Activated gamma-delta T cell treated with anti-CD3 and anti-CD28 coated beads, Interleukin-2, amount 50 U/mL, for 16 hours (primary cell): ENCODE data around the gene TMEM63B.
A peak's percentile ranks its signal among the peaks of the same experiment; 100 is the strongest.
"Not testable (repeated sequence)": the region's sequence is repeated elsewhere in the genome, so short reads cannot be mapped to it uniquely, and the experiment has no call there.

Source experiments
- DNase-seq: peaks from one replicate; pipeline ENCODE4 v3.0.0-alpha.2; 2020; ENCODE audit warnings: low read depth

The TMEM63B gene

GRCh38 chr6:44144536-44144935 is 17.2 kb downstream of the TMEM63B start:
- not testable (repeated sequence) for DNase-seq

GRCh38 chr6:44145839-44146238 is 18.5 kb downstream of the TMEM63B start:
- DNase-seq = no peak

GRCh38 chr6:44146685-44147084 is 19.3 kb downstream of the TMEM63B start:
- DNase-seq = no peak

- DNase-seq = no peak
Observed at GRCh38 chr6:44147256-44147655, 19.9 kb downstream of the TMEM63B start.

- DNase-seq = no peak
Observed at GRCh38 chr6:44148306-44148705, 21.0 kb downstream of the TMEM63B start.

GRCh38 chr6:44149369-44150012 is 22.1 kb downstream of the TMEM63B start:
- DNase-seq = no peak

- DNase-seq = no peak
Observed at GRCh38 chr6:44150317-44150917, 23.1 kb downstream of the TMEM63B start.

GRCh38 chr6:44151348-44152108 is 24.2 kb downstream of the TMEM63B start:
- peak; percentile 75 for DNase-seq

- DNase-seq = no peak
Observed at GRCh38 chr6:44152109-44152461, 24.7 kb downstream of the TMEM63B start.

GRCh38 chr6:44152533-44152932 is 25.2 kb downstream of the TMEM63B start:
- no peak for DNase-seq

- no peak for DNase-seq
Observed at GRCh38 chr6:44154067-44154466, 26.7 kb downstream of the TMEM63B start.

- no peak for DNase-seq
Observed at GRCh38 chr6:44156494-44157151, 29.3 kb downstream of the TMEM63B start.

- DNase-seq = no peak
Observed at GRCh38 chr6:44157152-44157521, 29.8 kb downstream of the TMEM63B start.

GRCh38 chr6:44158770-44159228 is 31.4 kb downstream of the TMEM63B start, which contains the start of gene CAPN11:
TSS of gene CAPN11 (plus strand) at chr6:44158820. CDS start at chr6:44158849, 29 bp downstream.
- DNase-seq = no peak

- DNase-seq = no peak
Observed at GRCh38 chr6:44161997-44162338, 34.6 kb downstream of the TMEM63B start.

- no peak for DNase-seq
Observed at GRCh38 chr6:44162876-44163625, 35.7 kb downstream of the TMEM63B start.

- no peak for DNase-seq
Observed at GRCh38 chr6:44166116-44166515, 38.8 kb downstream of the TMEM63B start.

GRCh38 chr6:44166591-44167184 is 39.3 kb downstream of the TMEM63B start:
- no peak for DNase-seq

- DNase-seq = no peak
Observed at GRCh38 chr6:44167567-44167966, 40.2 kb downstream of the TMEM63B start.

- no peak for DNase-seq
Observed at GRCh38 chr6:44169154-44169553, 41.8 kb downstream of the TMEM63B start.

GRCh38 chr6:44169886-44170570 is 42.7 kb downstream of the TMEM63B start:
- no peak for DNase-seq
